ENCODE data around the gene CELA2A. TPM values are rescaled to one million over a fixed set of nuclear protein-coding genes. Genes with fewer than 3 reads are reported as not detected.
"Not testable (repeated sequence)": the region's sequence is repeated elsewhere in the genome, so short reads cannot be mapped to it uniquely, and the experiment has no call there.

CELA2A gene
- total RNA-seq, 1 experiment from 2014 or later = not detected

DNA sequence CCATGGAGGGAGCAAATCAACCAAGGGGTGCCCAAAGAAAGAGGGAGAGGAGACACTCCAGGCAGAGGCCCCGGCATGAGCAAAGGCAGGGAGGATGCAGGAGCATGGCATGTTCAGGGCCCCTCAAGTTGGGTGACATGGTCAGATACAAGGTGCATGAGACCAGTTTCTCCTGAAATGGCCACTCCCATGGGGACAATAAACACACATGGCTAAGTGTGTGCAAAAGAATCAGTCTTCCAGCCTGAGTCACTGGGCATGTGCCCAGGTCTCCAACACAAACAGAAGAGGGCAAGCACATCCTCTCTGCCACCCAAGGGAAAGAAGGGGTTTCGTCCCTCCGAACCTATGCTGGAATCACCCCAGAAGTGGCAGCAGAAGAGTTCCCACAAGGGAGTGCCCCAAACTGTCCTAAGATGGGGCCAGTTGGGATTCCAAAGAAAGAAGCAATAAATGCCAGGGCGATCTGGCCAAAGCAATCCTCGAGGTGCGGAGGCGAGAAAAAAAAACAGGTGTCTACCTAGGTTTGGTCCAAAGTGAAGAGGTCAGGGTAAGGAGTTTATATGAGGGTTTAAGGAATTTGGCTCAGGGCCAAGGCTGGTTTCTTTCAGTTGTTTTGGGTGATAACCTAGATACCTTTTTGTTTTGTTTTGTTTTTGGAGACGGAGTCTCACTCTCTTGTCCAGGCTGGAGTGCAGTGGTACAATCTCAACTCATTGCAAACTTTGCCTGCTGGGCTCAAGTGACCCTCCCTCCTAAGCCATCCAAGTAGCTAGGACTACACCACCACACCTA is 54.3 kb downstream of the CELA2A start:
- no peak for TF ChIP-seq CTCF (IDR thresholded peaks at IDR 0.05; ENCODE audit: insufficient read depth in 1 of 2, low read depth in 1 of 2, low read length in 1 of 2, severe bottlenecking in 1 of 2, unreplicated experiment in 1 of 2)
- ChIA-PET CTCF (no interaction called here), POLR2A (no interaction called here)
- H3K4me1 Mint-ChIP-seq (ENCODE audit: low read depth, unreplicated experiment) = no peaks in the 10 kb centered on the region
- no peaks in the 10 kb centered on the region for H3K27me3 Mint-ChIP-seq (ENCODE audit: insufficient read depth, unreplicated experiment)
- H3K27ac Mint-ChIP-seq (ENCODE audit: unreplicated experiment) = no peak overlapping the region
- no TSS peak for BruUV-seq (replicated peaks)
- no peak for DNase-seq
- no peaks in the 10 kb centered on the region for H3K36me3 ChIP-seq (ENCODE audit: control insufficient read depth, insufficient read depth, low read length)
- H3K9me3 ChIP-seq = no peaks in the 10 kb centered on the region
- intact Hi-C loops (cut with micrococcal nuclease; ENCODE audit: unreplicated experiment) = no loop called here
- no peaks in the 10 kb centered on the region for H3K27me3 ChIP-seq (replicated peaks; ENCODE audit: control insufficient read depth, insufficient read depth, low read length)
- H3K9me3 Mint-ChIP-seq (ENCODE audit: unreplicated experiment) = no peaks in the 10 kb centered on the region
- no peak overlapping the region for H3K4me3 ChIP-seq (ENCODE audit: low read depth, low read length)
- no peaks in the 10 kb centered on the region for H3K4me1 ChIP-seq
- H3K36me3 Mint-ChIP-seq (ENCODE audit: insufficient read depth, unreplicated experiment) = no peaks in the 10 kb centered on the region
- no peak overlapping the region for H3K4me3 Mint-ChIP-seq (ENCODE audit: unreplicated experiment)

GRCh38 chr1:15513192-15513591 is 56.7 kb downstream of the CELA2A start:
- Histone ChIP-seq H3K4me1 (no peaks in the 10 kb centered on the region), H3K4me3 (ENCODE audit: low read depth, low read length) (no peak overlapping the region), H3K36me3 (ENCODE audit: control insufficient read depth, insufficient read depth, low read length) (no peaks in the 10 kb centered on the region), H3K9me3 (no peaks in the 10 kb centered on the region), H3K27me3 (replicated peaks; ENCODE audit: control insufficient read depth, insufficient read depth, low read length) (no peaks in the 10 kb centered on the region)
- Mint-ChIP-seq H3K27ac (ENCODE audit: unreplicated experiment) (no peak overlapping the region), H3K27me3 (ENCODE audit: insufficient read depth, unreplicated experiment) (no peaks in the 10 kb centered on the region), H3K36me3 (ENCODE audit: insufficient read depth, unreplicated experiment) (no peaks in the 10 kb centered on the region), H3K4me3 (ENCODE audit: unreplicated experiment) (no peak overlapping the region), H3K9me3 (ENCODE audit: unreplicated experiment) (no peaks in the 10 kb centered on the region), H3K4me1 (ENCODE audit: low read depth, unreplicated experiment) (no peaks in the 10 kb centered on the region)
- ChIA-PET CTCF (no interaction called here), POLR2A (interaction anchor here (0.6 kb wide), 1 partner anchor 334 kb away, joined by 3 read pairs; no protein-coding TSS in a partner anchor)
- DNase-seq = no peak
- TF ChIP-seq CTCF (IDR thresholded peaks at IDR 0.05; ENCODE audit: insufficient read depth in 1 of 2, low read depth in 1 of 2, low read length in 1 of 2, severe bottlenecking in 1 of 2, unreplicated experiment in 1 of 2) = no peak
- intact Hi-C loops (cut with micrococcal nuclease; ENCODE audit: unreplicated experiment) = no loop called here
- BruUV-seq (replicated peaks) = no TSS peak

DNA sequence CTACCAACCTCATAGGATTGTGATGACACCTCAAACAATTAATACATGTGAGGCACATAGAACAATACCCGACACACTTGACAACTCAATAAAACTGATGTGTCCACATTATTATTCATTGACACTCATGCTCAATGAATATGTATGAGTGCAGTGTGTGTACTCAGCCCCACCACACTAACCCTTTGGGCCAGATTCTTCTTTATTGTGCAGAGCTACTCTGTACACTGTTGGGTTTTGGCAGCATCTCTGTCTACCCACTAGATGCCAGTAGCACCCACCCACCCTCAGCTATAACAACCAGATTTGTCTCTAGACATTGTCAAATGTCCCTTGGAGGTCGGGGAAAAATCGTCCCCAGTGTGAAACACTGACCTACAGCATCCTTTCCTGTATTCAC is 57.4 kb downstream of the CELA2A start:
- BruUV-seq (replicated peaks) = no TSS peak
- Mint-ChIP-seq H3K36me3 (ENCODE audit: insufficient read depth, unreplicated experiment) (no peaks in the 10 kb centered on the region), H3K27me3 (ENCODE audit: insufficient read depth, unreplicated experiment) (no peaks in the 10 kb centered on the region), H3K9me3 (ENCODE audit: unreplicated experiment) (no peaks in the 10 kb centered on the region), H3K4me1 (ENCODE audit: low read depth, unreplicated experiment) (no peaks in the 10 kb centered on the region), H3K27ac (ENCODE audit: unreplicated experiment) (no peak overlapping the region), H3K4me3 (ENCODE audit: unreplicated experiment) (no peak overlapping the region)
- no peak for DNase-seq
- Histone ChIP-seq H3K27me3 (replicated peaks; ENCODE audit: control insufficient read depth, insufficient read depth, low read length) (no peaks in the 10 kb centered on the region), H3K36me3 (ENCODE audit: control insufficient read depth, insufficient read depth, low read length) (no peaks in the 10 kb centered on the region), H3K4me3 (ENCODE audit: low read depth, low read length) (no peak overlapping the region), H3K4me1 (no peaks in the 10 kb centered on the region), H3K9me3 (no peaks in the 10 kb centered on the region)
- ChIA-PET CTCF (no interaction called here), POLR2A (interaction anchor here (0.6 kb wide), 1 partner anchor 13 kb away, joined by 4 read pairs; the partner anchor contains the start of gene DNAJC16)
- no peak for TF ChIP-seq CTCF (IDR thresholded peaks at IDR 0.05; ENCODE audit: insufficient read depth in 1 of 2, low read depth in 1 of 2, low read length in 1 of 2, severe bottlenecking in 1 of 2, unreplicated experiment in 1 of 2)
- intact Hi-C loops (cut with micrococcal nuclease; ENCODE audit: unreplicated experiment) = no loop called here

GRCh38 chr1:15514557-15514956 is 58.0 kb downstream of the CELA2A start:
- H3K4me3 Mint-ChIP-seq (ENCODE audit: unreplicated experiment); DNase-seq; BruUV-seq (replicated peaks); POLR2A ChIA-PET; H3K36me3 Mint-ChIP-seq (ENCODE audit: insufficient read depth, unreplicated experiment); H3K36me3 ChIP-seq (ENCODE audit: control insufficient read depth, insufficient read depth, low read length); H3K27ac Mint-ChIP-seq (ENCODE audit: unreplicated experiment); H3K4me1 ChIP-seq; CTCF ChIA-PET; H3K9me3 Mint-ChIP-seq (ENCODE audit: unreplicated experiment); intact Hi-C loops (cut with micrococcal nuclease; ENCODE audit: unreplicated experiment); H3K27me3 ChIP-seq (replicated peaks; ENCODE audit: control insufficient read depth, insufficient read depth, low read length); H3K9me3 ChIP-seq; H3K27me3 Mint-ChIP-seq (ENCODE audit: insufficient read depth, unreplicated experiment); H3K4me1 Mint-ChIP-seq (ENCODE audit: low read depth, unreplicated experiment); H3K4me3 ChIP-seq (ENCODE audit: low read depth, low read length): not testable (repeated sequence)
